SK-N-SH (cell line): Measurements from ENCODE around the gene GLRA3. TPM values are rescaled to one million over a fixed set of nuclear protein-coding genes. Genes with fewer than 3 reads are reported as not detected.

Source experiments
- CTCF ChIA-PET: fragments of 300-600, 350-600 bp; formaldehyde crosslinking; extraction: SDS; loops from one replicate; lab custom pipeline; 2021; lab: Yijun Ruan, JAX
- POLR2A ChIA-PET: fragments of 350-600 bp; sonication (Branson Sonifier 250); formaldehyde crosslinking; extraction: SDS; loops from one replicate; lab custom pipeline; 2020; ENCODE audit warnings: antibody characterized with exemption, inconsistent platforms; lab: Yijun Ruan, JAX
- DNase-seq: peaks from one replicate; pipeline ENCODE4 v3.0.0; 2012
- H2AFZ ChIP-seq: fragments of 200-600 bp; sonication (generic); 2 replicates; pipeline ENCODE4 v1.8.1; 2016; ENCODE audit warnings: antibody characterized with exemption, mild to moderate bottlenecking, low read depth
- H3F3A ChIP-seq: fragments of 200-600 bp; sonication (generic); replicated peaks from 2 replicates; pipeline ENCODE3; 2016; ENCODE audit warnings: antibody characterized with exemption, mild to moderate bottlenecking; ENCODE audit not compliant: insufficient read depth
- H3K27ac ChIP-seq, 2 experiments: fragments of 200-500 bp in 1 of 2; fragments of 200-600 bp in 1 of 2; sonication (Bioruptor generic) in 1 of 2; sonication (generic), shearing (Covaris generic) in 1 of 2; 2 replicates each; pipeline versions ENCODE4 v1.5.1 to v1.6.1; 2014 to 2016; ENCODE audit warnings: low read depth in 2 of 2, inconsistent platforms in 1 of 2, low read length in 1 of 2, mild to moderate bottlenecking in 1 of 2, mixed read lengths in 1 of 2
- H3K27me3 ChIP-seq: fragments of 200-600 bp; sonication (generic), shearing (Covaris generic); 2 replicates; pipeline ENCODE4 v1.6.1; 2016; ENCODE audit warnings: mixed run types; ENCODE audit not compliant: insufficient read depth
- H3K36me3 ChIP-seq, 2 experiments: fragments of 200-500 bp in 1 of 2; fragments of 200-600 bp in 1 of 2; sonication (Bioruptor generic) in 1 of 2; sonication (generic) in 1 of 2; replicated peaks in 1 of 2; 2 replicates each; pipeline versions ENCODE3 to v1.5.1; 2014 to 2016; ENCODE audit warnings: low read length in 1 of 2, mild to moderate bottlenecking in 1 of 2; ENCODE audit not compliant: insufficient read depth in 2 of 2, control insufficient read depth in 1 of 2
- H3K4me1 ChIP-seq, 2 experiments: fragments of 200-500 bp in 1 of 2; fragments of 200-600 bp in 1 of 2; sonication (Bioruptor generic) in 1 of 2; sonication (generic), shearing (Covaris generic) in 1 of 2; 2 replicates each; pipeline versions ENCODE4 v1.5.1 to v1.6.1; 2014 to 2016; ENCODE audit warnings: low read depth in 1 of 2, low read length in 1 of 2, mixed run types in 1 of 2; ENCODE audit not compliant: insufficient read depth in 2 of 2, control insufficient read depth in 1 of 2
- H3K4me2 ChIP-seq: fragments of 200-600 bp; sonication (generic), shearing (Covaris generic); 2 replicates; pipeline ENCODE4 v1.6.1; 2017; ENCODE audit warnings: mixed run types
- H3K4me3 ChIP-seq, 2 experiments: fragments of 200-500 bp in 1 of 2; fragments of 200-600 bp in 1 of 2; sonication (Bioruptor generic) in 1 of 2; sonication (generic), shearing (Covaris generic) in 1 of 2; 2 replicates each; pipeline versions ENCODE4 v1.5.1 to v1.8.1; 2014 to 2016; ENCODE audit warnings: low read depth in 2 of 2, inconsistent platforms in 1 of 2, low read length in 1 of 2, mild to moderate bottlenecking in 1 of 2, mixed read lengths in 1 of 2, moderate library complexity in 1 of 2
- H3K79me2 ChIP-seq: fragments of 200-600 bp; sonication (generic); 2 replicates; pipeline ENCODE4 v1.8.1; 2017; ENCODE audit warnings: mild to moderate bottlenecking; ENCODE audit not compliant: insufficient read depth
- H3K9ac ChIP-seq: fragments of 200-600 bp; sonication (generic); 2 replicates; pipeline ENCODE4 v1.6.1; 2017; ENCODE audit warnings: mixed run types
- H3K9me2 ChIP-seq: fragments of 200-600 bp; sonication (generic); 2 replicates; pipeline ENCODE4 v1.6.1; 2017; ENCODE audit warnings: mixed run types
- H3K9me3 ChIP-seq: fragments of 200-600 bp; sonication (generic); 2 replicates; pipeline ENCODE4 v1.6.1; 2017; ENCODE audit warnings: mixed run types, mild to moderate bottlenecking, moderate library complexity
- H4K20me1 ChIP-seq: fragments of 200-600 bp; sonication (generic); 2 replicates; pipeline ENCODE4 v1.6.1; 2017; ENCODE audit warnings: mild to moderate bottlenecking, mixed run types; ENCODE audit not compliant: insufficient read depth
- FOSL2 ChIP-seq: IDR thresholded peaks from 2 replicates; pipeline ENCODE4 v1.4.0; 2012; ENCODE audit warnings: low read depth, mild to moderate bottlenecking, moderate library complexity, borderline replicate concordance
- JUND ChIP-seq: IDR thresholded peaks from 2 replicates; pipeline ENCODE4 v1.4.0; 2012
- MEF2A ChIP-seq: IDR thresholded peaks from 2 replicates; pipeline ENCODE4 v1.4.0; 2012; ENCODE audit warnings: low read depth, borderline replicate concordance
- NFIC ChIP-seq: IDR thresholded peaks from 2 replicates; pipeline ENCODE4 v1.4.0; 2012; ENCODE audit warnings: borderline replicate concordance
- NRF1 ChIP-seq: IDR thresholded peaks from 2 replicates; pipeline ENCODE4 v1.6.1; 2012; ENCODE audit warnings: low read depth, mild to moderate bottlenecking, low read length
- RAD21 ChIP-seq: IDR thresholded peaks from 2 replicates; pipeline ENCODE4 v1.6.1; 2012; ENCODE audit warnings: mild to moderate bottlenecking, low read length
- RXRA ChIP-seq: IDR thresholded peaks from 2 replicates; pipeline ENCODE4 v1.4.0; 2012; ENCODE audit warnings: low read depth, mild to moderate bottlenecking, borderline replicate concordance
- SMC3 ChIP-seq: IDR thresholded peaks from 2 replicates; pipeline ENCODE4 v1.6.1; 2012; ENCODE audit warnings: low read depth, low read length, improper control_type of control experiment
- TAF1 ChIP-seq: IDR thresholded peaks from 2 replicates; pipeline ENCODE4 v1.6.1; 2012; ENCODE audit warnings: low read depth, mild to moderate bottlenecking, low read length, moderate library complexity, borderline replicate concordance
- TCF12 ChIP-seq: IDR thresholded peaks from 2 replicates; pipeline ENCODE4 v1.4.0; 2012
- YY1 ChIP-seq: IDR thresholded peaks from 2 replicates; pipeline ENCODE4 v1.4.0; 2012; ENCODE audit warnings: low read depth, mild to moderate bottlenecking
- WGBS: methylation state at CpG from one replicate; pipeline ENCODE4 v1.1.6; 2017; ENCODE audit warnings: low lambda C conversion rate; 5-methylcytosine and 5-hydroxymethylcytosine counted together
- polyA plus RNA-seq, 3 experiments: library from polyadenylated mRNA; depleted of rRNA; stranded (reverse); fragments of >200 nt; gene quantifications; 2 replicates each; pipeline ENCODE4 v1.2.3, GENCODE V29; 2012
- TF ChIP-seq, protein P1 (sequence below): IDR thresholded peaks from 2 replicates; pipeline ENCODE4 v1.4.0; 2012; ENCODE audit warnings: low read depth, borderline replicate concordance
- TF ChIP-seq, protein P2 (sequence below): IDR thresholded peaks from 2 replicates; pipeline ENCODE4; 2012
- TF ChIP-seq, protein P3 (sequence below): fragments of 150-350 bp; IDR thresholded peaks from 2 replicates; pipeline ENCODE4 v1.6.1; 2017; ENCODE audit warnings: antibody characterized with exemption, low read length, low read depth, borderline replicate concordance
- TF ChIP-seq, protein P4 (sequence below): IDR thresholded peaks from 2 replicates; pipeline ENCODE4 v1.4.0; 2012; ENCODE audit warnings: low read depth, borderline replicate concordance
- TF ChIP-seq, protein P5 (sequence below): fragments of 200-600 bp; sonication (generic); IDR thresholded peaks from 2 replicates; pipeline ENCODE4 v1.6.1; 2017; ENCODE audit warnings: antibody characterized with exemption, mild to moderate bottlenecking, moderate library complexity
- TF ChIP-seq, protein P6 (sequence below): IDR thresholded peaks from 2 replicates; pipeline ENCODE4 v1.6.1; 2012; ENCODE audit warnings: mild to moderate bottlenecking, low read depth, low read length, moderate library complexity

GLRA3 gene
- polyA plus RNA-seq, 1 of the 3 experiments (the other 2 are of a cell fraction): not detected

DNA sequence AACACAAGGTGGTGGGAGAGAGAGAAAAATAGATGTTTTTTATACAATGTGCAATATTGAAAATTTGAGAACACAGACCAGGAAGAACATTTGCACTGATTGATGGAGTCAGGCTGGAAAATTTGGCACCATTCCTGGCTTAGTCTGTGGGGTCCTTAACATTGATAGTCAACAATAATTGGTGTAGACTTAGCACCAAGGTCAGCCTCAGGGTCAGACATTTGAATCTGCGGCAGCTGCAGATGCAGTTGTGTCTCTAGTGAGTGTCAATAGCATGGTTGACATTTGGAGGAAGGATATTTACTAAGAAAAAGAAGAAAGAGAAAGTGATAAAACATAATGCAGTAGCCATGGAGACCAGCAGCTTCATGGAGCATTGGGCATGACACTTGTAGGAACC, 31.5 kb upstream of the GLRA3 start:
- CTCF ChIA-PET: no interaction called here

DNA sequence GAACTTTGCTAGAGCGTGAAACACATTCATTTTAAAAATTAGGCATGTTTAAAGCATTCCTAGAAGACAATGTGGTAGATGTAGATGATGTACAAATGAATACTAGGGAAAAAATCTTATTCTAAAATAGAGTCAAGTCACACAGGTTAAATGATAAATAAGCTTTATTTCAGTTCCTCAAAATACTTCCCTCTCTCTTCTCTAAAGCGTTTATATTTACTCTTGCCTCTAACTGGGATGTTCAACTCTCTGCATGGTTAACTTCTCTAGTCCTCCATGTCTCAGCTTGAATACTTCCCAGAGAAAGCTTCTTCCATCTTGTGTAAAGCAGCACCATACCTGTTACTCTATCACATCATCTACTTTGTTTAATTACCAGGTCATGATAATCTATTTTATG, 30.9 kb upstream of the GLRA3 start:
- no peak overlapping the region for H3K27ac ChIP-seq
- POLR2A ChIA-PET: no interaction called here
- CTCF ChIA-PET: no interaction called here

More for the DNA sequence above, 31.5 kb upstream of the GLRA3 start:
- Histone ChIP-seq H3K4me2 (no peak overlapping the region), H3K9me3 (no peaks in the 10 kb centered on the region), H3K9ac (no peak overlapping the region), H3K36me3 (no peaks in the 10 kb centered on the region), H3K4me3 (no peak overlapping the region), H2AFZ (no peak overlapping the region), H3K27me3 (no peaks in the 10 kb centered on the region)
- no peak for DNase-seq
- POLR2A ChIA-PET: no interaction called here
- WGBS: 15% methylated on average over 1 of the region's 1 CpG
- TF ChIP-seq, protein P1, sequence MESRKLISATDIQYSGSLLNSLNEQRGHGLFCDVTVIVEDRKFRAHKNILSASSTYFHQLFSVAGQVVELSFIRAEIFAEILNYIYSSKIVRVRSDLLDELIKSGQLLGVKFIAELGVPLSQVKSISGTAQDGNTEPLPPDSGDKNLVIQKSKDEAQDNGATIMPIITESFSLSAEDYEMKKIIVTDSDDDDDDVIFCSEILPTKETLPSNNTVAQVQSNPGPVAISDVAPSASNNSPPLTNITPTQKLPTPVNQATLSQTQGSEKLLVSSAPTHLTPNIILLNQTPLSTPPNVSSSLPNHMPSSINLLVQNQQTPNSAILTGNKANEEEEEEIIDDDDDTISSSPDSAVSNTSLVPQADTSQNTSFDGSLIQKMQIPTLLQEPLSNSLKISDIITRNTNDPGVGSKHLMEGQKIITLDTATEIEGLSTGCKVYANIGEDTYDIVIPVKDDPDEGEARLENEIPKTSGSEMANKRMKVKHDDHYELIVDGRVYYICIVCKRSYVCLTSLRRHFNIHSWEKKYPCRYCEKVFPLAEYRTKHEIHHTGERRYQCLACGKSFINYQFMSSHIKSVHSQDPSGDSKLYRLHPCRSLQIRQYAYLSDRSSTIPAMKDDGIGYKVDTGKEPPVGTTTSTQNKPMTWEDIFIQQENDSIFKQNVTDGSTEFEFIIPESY: no peak
- no peak for TF ChIP-seq YY1
- TF ChIP-seq TAF1: no peak
- TF ChIP-seq TCF12: no peak
- TF ChIP-seq, protein P2, sequence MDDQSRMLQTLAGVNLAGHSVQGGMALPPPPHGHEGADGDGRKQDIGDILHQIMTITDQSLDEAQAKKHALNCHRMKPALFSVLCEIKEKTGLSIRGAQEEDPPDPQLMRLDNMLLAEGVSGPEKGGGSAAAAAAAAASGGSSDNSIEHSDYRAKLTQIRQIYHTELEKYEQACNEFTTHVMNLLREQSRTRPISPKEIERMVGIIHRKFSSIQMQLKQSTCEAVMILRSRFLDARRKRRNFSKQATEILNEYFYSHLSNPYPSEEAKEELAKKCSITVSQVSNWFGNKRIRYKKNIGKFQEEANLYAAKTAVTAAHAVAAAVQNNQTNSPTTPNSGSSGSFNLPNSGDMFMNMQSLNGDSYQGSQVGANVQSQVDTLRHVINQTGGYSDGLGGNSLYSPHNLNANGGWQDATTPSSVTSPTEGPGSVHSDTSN: no peak
- no peak for TF ChIP-seq RXRA
- TF ChIP-seq, protein P3, sequence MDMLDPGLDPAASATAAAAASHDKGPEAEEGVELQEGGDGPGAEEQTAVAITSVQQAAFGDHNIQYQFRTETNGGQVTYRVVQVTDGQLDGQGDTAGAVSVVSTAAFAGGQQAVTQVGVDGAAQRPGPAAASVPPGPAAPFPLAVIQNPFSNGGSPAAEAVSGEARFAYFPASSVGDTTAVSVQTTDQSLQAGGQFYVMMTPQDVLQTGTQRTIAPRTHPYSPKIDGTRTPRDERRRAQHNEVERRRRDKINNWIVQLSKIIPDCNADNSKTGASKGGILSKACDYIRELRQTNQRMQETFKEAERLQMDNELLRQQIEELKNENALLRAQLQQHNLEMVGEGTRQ: no peak
- TF ChIP-seq MEF2A: no peak
- TF ChIP-seq SMC3: no peak
- no peak for TF ChIP-seq NFIC
- no peak for TF ChIP-seq JUND
- TF ChIP-seq, protein P4, sequence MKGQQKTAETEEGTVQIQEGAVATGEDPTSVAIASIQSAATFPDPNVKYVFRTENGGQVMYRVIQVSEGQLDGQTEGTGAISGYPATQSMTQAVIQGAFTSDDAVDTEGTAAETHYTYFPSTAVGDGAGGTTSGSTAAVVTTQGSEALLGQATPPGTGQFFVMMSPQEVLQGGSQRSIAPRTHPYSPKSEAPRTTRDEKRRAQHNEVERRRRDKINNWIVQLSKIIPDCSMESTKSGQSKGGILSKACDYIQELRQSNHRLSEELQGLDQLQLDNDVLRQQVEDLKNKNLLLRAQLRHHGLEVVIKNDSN: no peak
- no peak for TF ChIP-seq NRF1
- no peak for TF ChIP-seq FOSL2
- TF ChIP-seq, all 33 proteins: peak for 0
- H3F3A ChIP-seq: no peaks in the 10 kb centered on the region
- no peaks in the 10 kb centered on the region for H4K20me1 ChIP-seq
- H3K9me2 ChIP-seq: no peaks in the 10 kb centered on the region
- no peak overlapping the region for H3K27ac ChIP-seq
- H3K4me1 ChIP-seq: no peaks in the 10 kb centered on the region
- no peaks in the 10 kb centered on the region for H3K79me2 ChIP-seq

More for the DNA sequence above, 30.9 kb upstream of the GLRA3 start:
- Histone ChIP-seq H3K36me3 (no peaks in the 10 kb centered on the region), H4K20me1 (no peaks in the 10 kb centered on the region), H3K9me2 (no peaks in the 10 kb centered on the region), H3F3A (no peaks in the 10 kb centered on the region), H3K4me2 (no peak overlapping the region), H2AFZ (no peak overlapping the region), H3K9me3 (no peaks in the 10 kb centered on the region), H3K79me2 (no peaks in the 10 kb centered on the region), H3K4me3 (no peak overlapping the region), H3K9ac (no peak overlapping the region), H3K27me3 (no peaks in the 10 kb centered on the region), H3K4me1 (no peaks in the 10 kb centered on the region)
- DNase-seq: no peak
- TF ChIP-seq, protein P5, sequence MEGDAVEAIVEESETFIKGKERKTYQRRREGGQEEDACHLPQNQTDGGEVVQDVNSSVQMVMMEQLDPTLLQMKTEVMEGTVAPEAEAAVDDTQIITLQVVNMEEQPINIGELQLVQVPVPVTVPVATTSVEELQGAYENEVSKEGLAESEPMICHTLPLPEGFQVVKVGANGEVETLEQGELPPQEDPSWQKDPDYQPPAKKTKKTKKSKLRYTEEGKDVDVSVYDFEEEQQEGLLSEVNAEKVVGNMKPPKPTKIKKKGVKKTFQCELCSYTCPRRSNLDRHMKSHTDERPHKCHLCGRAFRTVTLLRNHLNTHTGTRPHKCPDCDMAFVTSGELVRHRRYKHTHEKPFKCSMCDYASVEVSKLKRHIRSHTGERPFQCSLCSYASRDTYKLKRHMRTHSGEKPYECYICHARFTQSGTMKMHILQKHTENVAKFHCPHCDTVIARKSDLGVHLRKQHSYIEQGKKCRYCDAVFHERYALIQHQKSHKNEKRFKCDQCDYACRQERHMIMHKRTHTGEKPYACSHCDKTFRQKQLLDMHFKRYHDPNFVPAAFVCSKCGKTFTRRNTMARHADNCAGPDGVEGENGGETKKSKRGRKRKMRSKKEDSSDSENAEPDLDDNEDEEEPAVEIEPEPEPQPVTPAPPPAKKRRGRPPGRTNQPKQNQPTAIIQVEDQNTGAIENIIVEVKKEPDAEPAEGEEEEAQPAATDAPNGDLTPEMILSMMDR: no peak
- TF ChIP-seq RAD21: no peak
- TF ChIP-seq, protein P6, sequence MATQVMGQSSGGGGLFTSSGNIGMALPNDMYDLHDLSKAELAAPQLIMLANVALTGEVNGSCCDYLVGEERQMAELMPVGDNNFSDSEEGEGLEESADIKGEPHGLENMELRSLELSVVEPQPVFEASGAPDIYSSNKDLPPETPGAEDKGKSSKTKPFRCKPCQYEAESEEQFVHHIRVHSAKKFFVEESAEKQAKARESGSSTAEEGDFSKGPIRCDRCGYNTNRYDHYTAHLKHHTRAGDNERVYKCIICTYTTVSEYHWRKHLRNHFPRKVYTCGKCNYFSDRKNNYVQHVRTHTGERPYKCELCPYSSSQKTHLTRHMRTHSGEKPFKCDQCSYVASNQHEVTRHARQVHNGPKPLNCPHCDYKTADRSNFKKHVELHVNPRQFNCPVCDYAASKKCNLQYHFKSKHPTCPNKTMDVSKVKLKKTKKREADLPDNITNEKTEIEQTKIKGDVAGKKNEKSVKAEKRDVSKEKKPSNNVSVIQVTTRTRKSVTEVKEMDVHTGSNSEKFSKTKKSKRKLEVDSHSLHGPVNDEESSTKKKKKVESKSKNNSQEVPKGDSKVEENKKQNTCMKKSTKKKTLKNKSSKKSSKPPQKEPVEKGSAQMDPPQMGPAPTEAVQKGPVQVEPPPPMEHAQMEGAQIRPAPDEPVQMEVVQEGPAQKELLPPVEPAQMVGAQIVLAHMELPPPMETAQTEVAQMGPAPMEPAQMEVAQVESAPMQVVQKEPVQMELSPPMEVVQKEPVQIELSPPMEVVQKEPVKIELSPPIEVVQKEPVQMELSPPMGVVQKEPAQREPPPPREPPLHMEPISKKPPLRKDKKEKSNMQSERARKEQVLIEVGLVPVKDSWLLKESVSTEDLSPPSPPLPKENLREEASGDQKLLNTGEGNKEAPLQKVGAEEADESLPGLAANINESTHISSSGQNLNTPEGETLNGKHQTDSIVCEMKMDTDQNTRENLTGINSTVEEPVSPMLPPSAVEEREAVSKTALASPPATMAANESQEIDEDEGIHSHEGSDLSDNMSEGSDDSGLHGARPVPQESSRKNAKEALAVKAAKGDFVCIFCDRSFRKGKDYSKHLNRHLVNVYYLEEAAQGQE: no peak
- 17% methylated on average over 2 of the region's 2 CpGs for WGBS
